Measurements from ENCODE around the gene GXYLT1. TPM values are rescaled to one million over a fixed set of nuclear protein-coding genes. Genes with fewer than 3 reads are reported as not detected.
A peak's percentile ranks its signal among the peaks of the same experiment; 100 is the strongest.
"Not testable (repeated sequence)": the region's sequence is repeated elsewhere in the genome, so short reads cannot be mapped to it uniquely, and the experiment has no call there.

The GXYLT1 gene
- total and polyA plus RNA-seq, 4 donors, result 8.6 to 16.3 (median 12.5) TPM

DNA sequence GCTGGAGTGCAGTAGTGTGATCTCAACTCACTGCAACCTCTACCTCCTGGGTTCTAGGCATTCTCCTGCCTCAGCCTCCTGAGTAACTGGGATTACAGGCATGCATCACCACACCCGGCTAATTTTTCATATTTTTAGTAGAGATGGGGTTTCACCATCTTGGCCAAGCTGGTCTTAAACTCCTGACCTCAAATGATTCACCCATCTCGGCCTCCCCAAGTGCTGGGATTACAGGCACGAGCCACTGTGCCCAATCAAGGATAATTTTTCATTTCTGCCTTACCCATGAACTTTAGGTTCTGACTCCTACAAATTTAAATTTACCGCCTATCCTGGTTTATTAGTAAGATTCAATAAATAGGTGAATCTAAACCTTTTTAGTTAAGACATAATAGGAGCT, 37.9 kb downstream of the GXYLT1 start:
- H3K9me3 ChIP-seq (ENCODE audit: control insufficient read depth, insufficient read depth, low read length); H3K27ac ChIP-seq (ENCODE audit: low read depth, low read length); H3K36me3 ChIP-seq (ENCODE audit: control insufficient read depth, insufficient read depth, low read length); H3K4me1 ChIP-seq (ENCODE audit: control insufficient read depth, insufficient read depth, low read length); H3K4me3 ChIP-seq (ENCODE audit: low read depth, low read length); H3K27me3 ChIP-seq (ENCODE audit: control insufficient read depth, insufficient read depth, low read length); DNase-seq (ENCODE audit: low read depth in 4 of 6, low spot score in 6 of 6): not testable (repeated sequence)
- 100% methylated on average over 1 of the region's 4 CpGs for WGBS (ENCODE audit: insufficient coverage)

DNA sequence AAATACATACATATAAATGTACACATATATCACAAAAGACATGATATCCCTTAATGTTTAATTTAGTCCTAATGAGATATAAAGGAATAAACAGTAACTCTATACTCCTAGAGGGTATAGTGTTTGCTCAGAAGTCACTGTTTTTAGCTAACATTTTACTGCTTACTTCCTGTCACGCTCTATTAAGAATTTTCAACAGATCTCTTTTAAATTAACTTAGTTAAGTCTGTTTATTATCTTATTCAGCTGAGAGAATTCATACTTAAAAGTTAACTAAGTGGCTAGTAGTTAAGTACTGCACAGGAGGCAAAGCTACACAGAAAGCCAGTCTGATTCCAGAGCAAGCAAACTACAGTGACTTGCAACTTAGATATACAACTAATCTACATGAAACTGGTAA, 39.9 kb downstream of the GXYLT1 start:
- no peak overlapping the region for H3K27ac ChIP-seq (ENCODE audit: low read depth, low read length)
- no peak for DNase-seq (ENCODE audit: low read depth in 4 of 6, low spot score in 6 of 6)
- WGBS (ENCODE audit: insufficient coverage), result no CpG with 5 or more reads among the region's 1 CpG
- no peaks in the 10 kb centered on the region for H3K9me3 ChIP-seq (ENCODE audit: control insufficient read depth, insufficient read depth, low read length)
- no peak overlapping the region for H3K4me3 ChIP-seq (ENCODE audit: low read depth, low read length)
- H3K4me1 ChIP-seq (ENCODE audit: control insufficient read depth, insufficient read depth, low read length), result no peaks in the 10 kb centered on the region
- H3K36me3 ChIP-seq (ENCODE audit: control insufficient read depth, insufficient read depth, low read length), result no peaks in the 10 kb centered on the region
- no peaks in the 10 kb centered on the region for H3K27me3 ChIP-seq (ENCODE audit: control insufficient read depth, insufficient read depth, low read length)

DNA sequence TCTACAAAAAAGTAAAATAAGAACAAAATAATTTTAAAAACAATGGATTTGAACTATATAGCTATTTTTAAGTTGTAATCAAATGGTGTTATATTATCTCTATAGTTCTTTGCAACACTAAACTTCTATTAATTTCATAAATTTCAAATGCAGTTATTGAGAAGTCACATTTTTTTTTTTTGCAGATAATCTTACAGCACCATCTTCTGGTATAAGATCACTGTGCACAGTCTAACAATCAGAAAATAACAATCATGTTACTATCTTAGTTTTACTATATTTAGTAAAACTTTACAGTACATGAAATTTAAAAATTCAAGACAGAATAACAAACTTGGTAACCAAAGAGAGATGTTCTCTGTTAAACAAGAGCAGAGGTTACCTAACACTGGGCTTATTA, 40.6 kb downstream of the GXYLT1 start:
- Histone ChIP-seq H3K4me1 (ENCODE audit: control insufficient read depth, insufficient read depth, low read length) (no peaks in the 10 kb centered on the region), H3K4me3 (ENCODE audit: low read depth, low read length) (no peak overlapping the region), H3K36me3 (ENCODE audit: control insufficient read depth, insufficient read depth, low read length) (no peaks in the 10 kb centered on the region), H3K9me3 (ENCODE audit: control insufficient read depth, insufficient read depth, low read length) (no peaks in the 10 kb centered on the region), H3K27ac (ENCODE audit: low read depth, low read length) (no peak overlapping the region), H3K27me3 (ENCODE audit: control insufficient read depth, insufficient read depth, low read length) (no peaks in the 10 kb centered on the region)
- DNase-seq (ENCODE audit: low read depth in 4 of 6, low spot score in 6 of 6), result peak in 2 of 6 donors; percentile 9 to 56

DNA sequence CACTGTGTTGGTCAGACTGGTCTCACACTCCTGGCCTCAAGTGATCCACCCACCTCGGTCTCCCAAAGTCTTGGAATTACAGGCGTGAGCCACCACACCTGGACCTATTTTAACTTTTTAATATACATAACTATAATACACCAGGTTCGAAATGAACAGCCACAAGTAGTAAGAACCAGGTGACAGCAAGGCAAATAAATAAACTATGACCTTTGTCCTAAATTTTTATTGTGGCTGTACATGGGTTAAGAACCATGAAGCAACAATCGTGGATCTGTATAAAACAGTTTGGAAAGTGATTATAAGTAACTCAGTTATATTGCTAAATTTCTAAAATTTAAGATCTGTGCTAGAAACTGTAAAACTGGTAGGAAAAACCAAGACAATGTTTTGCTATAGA, 41.5 kb downstream of the GXYLT1 start:
- H3K27ac ChIP-seq (ENCODE audit: low read depth, low read length), result no peak overlapping the region
- DNase-seq (ENCODE audit: low read depth in 4 of 6, low spot score in 6 of 6), result no peak
- H3K4me3 ChIP-seq (ENCODE audit: low read depth, low read length), result no peak overlapping the region
- no peaks in the 10 kb centered on the region for H3K36me3 ChIP-seq (ENCODE audit: control insufficient read depth, insufficient read depth, low read length)
- WGBS (ENCODE audit: insufficient coverage), result no CpG with 5 or more reads among the region's 4 CpGs
- H3K27me3 ChIP-seq (ENCODE audit: control insufficient read depth, insufficient read depth, low read length), result no peaks in the 10 kb centered on the region
- no peaks in the 10 kb centered on the region for H3K9me3 ChIP-seq (ENCODE audit: control insufficient read depth, insufficient read depth, low read length)
- no peaks in the 10 kb centered on the region for H3K4me1 ChIP-seq (ENCODE audit: control insufficient read depth, insufficient read depth, low read length)

DNA sequence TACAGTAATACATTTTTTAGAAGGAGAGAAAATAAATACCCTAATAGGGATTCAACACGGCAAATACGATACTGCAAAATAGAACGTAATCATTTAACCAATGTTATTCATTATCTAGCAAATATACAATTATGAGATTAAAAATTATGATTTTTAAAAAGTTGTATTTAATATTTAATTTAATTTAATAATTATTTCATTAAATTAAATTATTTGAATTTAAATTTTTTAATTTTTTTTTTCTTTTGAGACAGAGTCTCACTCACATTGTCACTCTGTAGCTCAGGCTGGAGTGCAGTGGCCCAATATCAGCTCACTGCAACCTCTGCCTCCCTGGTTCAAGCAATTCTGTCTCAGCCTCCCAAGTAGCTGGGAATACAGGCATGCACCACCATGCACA, 42.0 kb downstream of the GXYLT1 start:
- no peaks in the 10 kb centered on the region for H3K36me3 ChIP-seq (ENCODE audit: control insufficient read depth, insufficient read depth, low read length)
- no peaks in the 10 kb centered on the region for H3K9me3 ChIP-seq (ENCODE audit: control insufficient read depth, insufficient read depth, low read length)
- no peak overlapping the region for H3K4me3 ChIP-seq (ENCODE audit: low read depth, low read length)
- H3K27ac ChIP-seq (ENCODE audit: low read depth, low read length), result no peak overlapping the region
- no peak for DNase-seq (ENCODE audit: low read depth in 4 of 6, low spot score in 6 of 6)
- no peaks in the 10 kb centered on the region for H3K27me3 ChIP-seq (ENCODE audit: control insufficient read depth, insufficient read depth, low read length)
- no peaks in the 10 kb centered on the region for H3K4me1 ChIP-seq (ENCODE audit: control insufficient read depth, insufficient read depth, low read length)
- WGBS (ENCODE audit: insufficient coverage), result no CpG with 5 or more reads among the region's 3 CpGs

DNA sequence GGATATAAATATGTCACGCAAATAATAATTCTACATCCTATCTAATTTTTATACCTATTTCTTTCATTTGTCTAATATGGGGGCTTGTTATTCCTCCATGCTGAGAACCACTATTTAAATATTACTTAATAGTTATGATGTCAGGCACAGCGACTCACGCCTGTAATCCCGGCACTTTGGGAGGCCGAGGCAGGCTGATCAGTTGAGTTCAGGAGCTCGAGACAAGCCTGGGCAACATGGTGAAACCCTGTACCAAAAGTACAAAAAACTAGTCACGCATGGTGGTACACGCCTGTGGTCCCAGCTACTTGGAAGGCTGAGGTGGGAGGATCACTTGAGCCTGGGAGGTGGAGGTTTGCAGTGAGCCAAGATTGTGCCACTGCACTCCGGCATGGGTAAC, 45.2 kb downstream of the GXYLT1 start:
- Histone ChIP-seq H3K27ac (ENCODE audit: low read depth, low read length) (no peak overlapping the region), H3K9me3 (ENCODE audit: control insufficient read depth, insufficient read depth, low read length) (no peaks in the 10 kb centered on the region), H3K4me3 (ENCODE audit: low read depth, low read length) (no peak overlapping the region), H3K27me3 (ENCODE audit: control insufficient read depth, insufficient read depth, low read length) (no peaks in the 10 kb centered on the region), H3K36me3 (ENCODE audit: control insufficient read depth, insufficient read depth, low read length) (no peaks in the 10 kb centered on the region), H3K4me1 (ENCODE audit: control insufficient read depth, insufficient read depth, low read length) (no peaks in the 10 kb centered on the region)
- no peak for DNase-seq (ENCODE audit: low read depth in 4 of 6, low spot score in 6 of 6)
- 100% methylated on average over 7 of the region's 9 CpGs for WGBS (ENCODE audit: insufficient coverage)

DNA sequence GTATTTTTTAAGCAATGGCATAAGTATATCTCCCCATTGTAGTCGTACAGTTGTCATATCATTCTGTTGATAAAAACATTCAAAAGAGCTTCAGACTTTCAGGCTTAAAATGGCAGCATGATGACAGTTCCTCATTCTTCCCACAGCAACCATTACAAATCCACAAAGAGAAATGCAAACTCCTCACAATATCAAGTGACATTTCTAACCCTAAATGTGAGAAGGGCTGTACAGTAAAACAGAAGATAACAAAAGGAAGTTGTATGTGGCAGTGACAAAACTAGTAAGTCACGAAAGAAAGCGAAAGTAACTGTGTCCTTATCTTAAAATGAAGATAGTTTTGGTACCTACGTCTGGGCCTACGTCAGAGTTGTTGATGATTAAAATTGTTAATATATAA, 46.7 kb downstream of the GXYLT1 start:
- no peak overlapping the region for H3K27ac ChIP-seq (ENCODE audit: low read depth, low read length)
- H3K4me3 ChIP-seq (ENCODE audit: low read depth, low read length), result no peak overlapping the region
- 76% methylated on average over 2 of the region's 5 CpGs for WGBS (ENCODE audit: insufficient coverage)
- H3K4me1 ChIP-seq (ENCODE audit: control insufficient read depth, insufficient read depth, low read length), result no peaks in the 10 kb centered on the region
- H3K9me3 ChIP-seq (ENCODE audit: control insufficient read depth, insufficient read depth, low read length), result no peaks in the 10 kb centered on the region
- DNase-seq (ENCODE audit: low read depth in 4 of 6, low spot score in 6 of 6), result no peak
- H3K27me3 ChIP-seq (ENCODE audit: control insufficient read depth, insufficient read depth, low read length), result no peaks in the 10 kb centered on the region
- no peaks in the 10 kb centered on the region for H3K36me3 ChIP-seq (ENCODE audit: control insufficient read depth, insufficient read depth, low read length)

DNA sequence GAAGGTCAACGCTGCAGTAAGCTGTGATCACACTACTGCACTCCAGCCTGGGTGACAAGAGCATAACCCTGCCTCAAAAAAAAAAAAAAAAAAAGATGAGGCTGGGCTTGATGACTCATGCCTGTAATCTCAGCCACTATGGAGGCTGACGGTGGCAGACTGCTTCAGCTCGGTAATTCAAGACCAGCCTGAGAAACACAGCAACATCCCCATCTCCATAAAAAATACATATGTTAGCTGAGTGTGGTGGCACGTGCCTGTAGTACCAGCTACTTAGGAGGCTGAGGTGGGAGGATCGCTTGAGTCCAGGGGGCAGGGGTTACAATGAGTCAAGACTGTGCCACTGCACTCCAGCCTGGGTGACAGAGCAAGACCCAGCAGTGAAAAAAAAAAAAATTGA, 50.4 kb downstream of the GXYLT1 start:
- WGBS (ENCODE audit: insufficient coverage), result 100% methylated on average over 1 of the region's 5 CpGs
- no peak overlapping the region for H3K27ac ChIP-seq (ENCODE audit: low read depth, low read length)
- no peaks in the 10 kb centered on the region for H3K27me3 ChIP-seq (ENCODE audit: control insufficient read depth, insufficient read depth, low read length)
- no peaks in the 10 kb centered on the region for H3K4me1 ChIP-seq (ENCODE audit: control insufficient read depth, insufficient read depth, low read length)
- no peaks in the 10 kb centered on the region for H3K9me3 ChIP-seq (ENCODE audit: control insufficient read depth, insufficient read depth, low read length)
- DNase-seq (ENCODE audit: low read depth in 4 of 6, low spot score in 6 of 6), result no peak
- H3K36me3 ChIP-seq (ENCODE audit: control insufficient read depth, insufficient read depth, low read length), result no peaks in the 10 kb centered on the region
- no peak overlapping the region for H3K4me3 ChIP-seq (ENCODE audit: low read depth, low read length)

DNA sequence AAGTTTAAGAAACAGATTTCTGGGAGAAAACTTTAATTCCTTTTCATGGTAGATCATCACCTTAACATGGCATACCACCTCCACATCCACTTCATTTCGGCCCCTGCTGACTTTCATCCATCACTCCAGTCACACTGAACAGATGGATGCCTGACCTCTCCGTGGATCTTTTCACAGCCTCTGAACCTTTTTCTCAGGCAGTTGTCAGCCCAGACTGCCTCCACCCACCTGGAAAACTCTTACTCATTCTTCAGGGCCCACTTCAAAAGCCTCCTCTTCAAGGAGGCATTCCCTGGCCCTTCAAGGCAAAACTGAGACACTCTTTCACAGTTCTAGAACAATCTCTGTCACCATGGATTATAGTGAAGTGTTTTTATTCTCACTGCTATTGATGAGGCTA, 52.9 kb downstream of the GXYLT1 start:
- Histone ChIP-seq H3K4me3 (ENCODE audit: low read depth, low read length) (no peak overlapping the region), H3K4me1 (ENCODE audit: control insufficient read depth, insufficient read depth, low read length) (no peaks in the 10 kb centered on the region), H3K36me3 (ENCODE audit: control insufficient read depth, insufficient read depth, low read length) (no peaks in the 10 kb centered on the region), H3K27ac (ENCODE audit: low read depth, low read length) (no peak overlapping the region), H3K27me3 (ENCODE audit: control insufficient read depth, insufficient read depth, low read length) (no peaks in the 10 kb centered on the region), H3K9me3 (ENCODE audit: control insufficient read depth, insufficient read depth, low read length) (no peaks in the 10 kb centered on the region)
- DNase-seq (ENCODE audit: low read depth in 4 of 6, low spot score in 6 of 6), result no peak
- 42% methylated on average over 2 of the region's 2 CpGs for whole genome bisulfite sequencing (ENCODE audit: insufficient coverage)

DNA sequence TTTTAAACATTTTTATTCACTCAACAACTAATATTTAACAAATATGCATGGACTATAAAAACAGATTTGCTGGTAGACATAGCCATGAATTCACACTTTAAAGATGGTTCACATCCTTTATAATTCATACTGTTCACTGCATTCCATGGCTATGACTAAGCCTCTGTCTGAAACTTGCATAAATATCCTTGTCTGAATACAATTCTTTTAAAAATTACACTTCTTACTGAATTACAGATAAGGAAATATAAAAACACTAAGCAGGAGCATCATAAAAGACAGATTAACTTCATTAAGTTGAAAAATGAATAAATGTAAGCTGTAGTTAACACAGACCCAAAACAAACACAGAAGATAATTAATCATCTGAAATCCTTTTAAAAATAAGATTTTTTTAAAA, 53.8 kb downstream of the GXYLT1 start:
- no peaks in the 10 kb centered on the region for H3K4me1 ChIP-seq (ENCODE audit: control insufficient read depth, insufficient read depth, low read length)
- no peak overlapping the region for H3K27ac ChIP-seq (ENCODE audit: low read depth, low read length)
- H3K27me3 ChIP-seq (ENCODE audit: control insufficient read depth, insufficient read depth, low read length), result no peaks in the 10 kb centered on the region
- H3K9me3 ChIP-seq (ENCODE audit: control insufficient read depth, insufficient read depth, low read length), result no peaks in the 10 kb centered on the region
- DNase-seq (ENCODE audit: low read depth in 4 of 6, low spot score in 6 of 6), result no peak
- H3K4me3 ChIP-seq (ENCODE audit: low read depth, low read length), result no peak overlapping the region
- no peaks in the 10 kb centered on the region for H3K36me3 ChIP-seq (ENCODE audit: control insufficient read depth, insufficient read depth, low read length)

DNA sequence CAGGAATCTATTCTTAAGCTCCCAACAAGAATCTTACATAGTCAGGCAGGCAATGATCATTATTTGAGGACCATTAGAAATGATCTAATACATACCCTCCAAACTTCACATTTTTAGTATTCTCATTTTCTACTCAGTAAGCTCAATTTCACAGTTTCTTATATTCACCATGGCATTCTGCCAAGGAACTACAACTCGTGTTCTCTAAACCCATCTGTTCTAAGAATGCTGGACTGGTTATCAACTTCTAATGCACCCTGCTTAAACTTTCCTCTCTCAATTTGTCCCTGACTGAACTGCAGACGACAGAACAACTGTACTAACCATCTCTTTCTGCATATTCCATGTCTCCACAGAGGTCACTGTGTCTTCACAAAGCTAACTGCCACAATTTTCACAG, 58.6 kb downstream of the GXYLT1 start:
- H3K27ac ChIP-seq (ENCODE audit: low read depth, low read length), result no peak overlapping the region
- no peak overlapping the region for H3K4me3 ChIP-seq (ENCODE audit: low read depth, low read length)
- WGBS (ENCODE audit: insufficient coverage), result 53% methylated on average over 2 of the region's 2 CpGs
- H3K9me3 ChIP-seq (ENCODE audit: control insufficient read depth, insufficient read depth, low read length), result no peaks in the 10 kb centered on the region
- H3K4me1 ChIP-seq (ENCODE audit: control insufficient read depth, insufficient read depth, low read length), result no peaks in the 10 kb centered on the region
- DNase-seq (ENCODE audit: low read depth in 4 of 6, low spot score in 6 of 6), result peak in 2 of 6 donors; percentile 32 to 56
- no peaks in the 10 kb centered on the region for H3K27me3 ChIP-seq (ENCODE audit: control insufficient read depth, insufficient read depth, low read length)
- no peaks in the 10 kb centered on the region for H3K36me3 ChIP-seq (ENCODE audit: control insufficient read depth, insufficient read depth, low read length)

Measured in spinal cord (tissue), 10 donors.